Measurements from ENCODE around the gene MAN1C1. TPM values are rescaled to one million over a fixed set of nuclear protein-coding genes. Genes with fewer than 3 reads are reported as not detected.

The MAN1C1 gene
- total and polyA plus RNA-seq, 9 of the 15 experiments (the other 6 are each of a cell fraction or from before 2014, with no cell fraction given) = 0.04 to 0.44 (median 0.10) TPM; not detected in 3

DNA sequence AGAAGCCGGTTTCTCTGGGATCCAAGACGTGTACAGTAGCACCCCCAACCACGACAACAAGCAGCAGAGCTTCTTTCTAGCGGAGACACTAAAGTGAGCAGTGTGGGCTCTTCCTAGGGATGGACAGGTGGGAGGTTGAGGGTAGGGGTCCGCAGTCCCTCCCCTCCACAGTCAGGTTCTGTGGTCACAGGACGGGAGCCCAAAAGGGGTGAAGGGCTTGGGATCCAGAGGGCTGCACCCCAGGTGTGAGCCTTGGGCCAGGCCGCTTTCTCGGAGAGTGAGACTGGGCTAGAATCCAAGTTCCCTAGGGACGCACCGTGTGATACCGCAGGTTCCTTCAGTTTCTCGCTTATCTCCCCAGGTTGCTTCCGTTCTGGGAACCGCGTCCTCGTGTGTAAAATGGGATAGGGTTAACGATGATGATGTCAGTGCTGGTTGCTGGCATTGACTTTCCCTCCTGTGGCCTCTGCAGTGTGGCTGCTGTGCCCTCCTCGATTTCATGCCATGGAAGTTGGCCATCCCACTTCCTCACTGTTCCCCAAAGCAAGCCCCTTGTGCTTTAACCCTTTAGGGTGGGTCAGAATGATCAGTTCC lies 166.1 kb downstream of the MAN1C1 start (continued):
- TF ChIP-seq, protein P1, sequence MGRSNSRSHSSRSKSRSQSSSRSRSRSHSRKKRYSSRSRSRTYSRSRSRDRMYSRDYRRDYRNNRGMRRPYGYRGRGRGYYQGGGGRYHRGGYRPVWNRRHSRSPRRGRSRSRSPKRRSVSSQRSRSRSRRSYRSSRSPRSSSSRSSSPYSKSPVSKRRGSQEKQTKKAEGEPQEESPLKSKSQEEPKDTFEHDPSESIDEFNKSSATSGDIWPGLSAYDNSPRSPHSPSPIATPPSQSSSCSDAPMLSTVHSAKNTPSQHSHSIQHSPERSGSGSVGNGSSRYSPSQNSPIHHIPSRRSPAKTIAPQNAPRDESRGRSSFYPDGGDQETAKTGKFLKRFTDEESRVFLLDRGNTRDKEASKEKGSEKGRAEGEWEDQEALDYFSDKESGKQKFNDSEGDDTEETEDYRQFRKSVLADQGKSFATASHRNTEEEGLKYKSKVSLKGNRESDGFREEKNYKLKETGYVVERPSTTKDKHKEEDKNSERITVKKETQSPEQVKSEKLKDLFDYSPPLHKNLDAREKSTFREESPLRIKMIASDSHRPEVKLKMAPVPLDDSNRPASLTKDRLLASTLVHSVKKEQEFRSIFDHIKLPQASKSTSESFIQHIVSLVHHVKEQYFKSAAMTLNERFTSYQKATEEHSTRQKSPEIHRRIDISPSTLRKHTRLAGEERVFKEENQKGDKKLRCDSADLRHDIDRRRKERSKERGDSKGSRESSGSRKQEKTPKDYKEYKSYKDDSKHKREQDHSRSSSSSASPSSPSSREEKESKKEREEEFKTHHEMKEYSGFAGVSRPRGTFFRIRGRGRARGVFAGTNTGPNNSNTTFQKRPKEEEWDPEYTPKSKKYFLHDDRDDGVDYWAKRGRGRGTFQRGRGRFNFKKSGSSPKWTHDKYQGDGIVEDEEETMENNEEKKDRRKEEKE (IDR thresholded peaks at IDR 0.05; ENCODE audit: borderline replicate concordance in 1 of 2, control insufficient read depth in 1 of 2, low read depth in 2 of 2, low read length in 1 of 2) = no peak
- TF ChIP-seq, protein P2, sequence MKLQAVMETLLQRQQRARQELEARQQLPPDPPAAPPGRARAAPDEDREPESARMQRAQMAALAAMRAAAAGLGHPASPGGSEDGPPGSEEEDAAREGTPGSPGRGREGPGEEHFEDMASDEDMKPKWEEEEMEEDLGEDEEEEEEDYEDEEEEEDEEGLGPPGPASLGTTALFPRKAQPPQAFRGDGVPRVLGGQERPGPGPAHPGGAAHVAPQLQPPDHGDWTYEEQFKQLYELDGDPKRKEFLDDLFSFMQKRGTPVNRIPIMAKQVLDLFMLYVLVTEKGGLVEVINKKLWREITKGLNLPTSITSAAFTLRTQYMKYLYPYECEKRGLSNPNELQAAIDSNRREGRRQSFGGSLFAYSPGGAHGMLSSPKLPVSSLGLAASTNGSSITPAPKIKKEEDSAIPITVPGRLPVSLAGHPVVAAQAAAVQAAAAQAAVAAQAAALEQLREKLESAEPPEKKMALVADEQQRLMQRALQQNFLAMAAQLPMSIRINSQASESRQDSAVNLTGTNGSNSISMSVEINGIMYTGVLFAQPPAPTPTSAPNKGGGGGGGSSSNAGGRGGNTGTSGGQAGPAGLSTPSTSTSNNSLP (IDR thresholded peaks at IDR 0.05; ENCODE audit: borderline replicate concordance, low read depth, low read length) = no peak
- no peak for TF ChIP-seq ZHX1 (conservative IDR thresholded peaks at IDR 0.05; ENCODE audit: low read length)
- TF ChIP-seq ZNF121 (CRISPR knock-in tag; conservative IDR thresholded peaks at IDR 0.05) = no peak
- TF ChIP-seq POLR2AphosphoS5 (IDR thresholded peaks at IDR 0.05; ENCODE audit: control insufficient read depth, insufficient read depth, low read depth, low read length) = 0 out of 2 replicates have a peak, but pooled peaks have one; percentile 45
- TF ChIP-seq FOXJ3 (CRISPR knock-in tag; IDR thresholded peaks at IDR 0.05) = no peak
- no peak for TF ChIP-seq ELF2 (CRISPR knock-in tag; IDR thresholded peaks at IDR 0.05)
- no peak for TF ChIP-seq RBBP5 (IDR thresholded peaks at IDR 0.05; ENCODE audit: borderline replicate concordance, insufficient read depth, low read length, poor library complexity, severe bottlenecking)
- peak; percentile 71; the same call in 1 of the 2 replicates for TF ChIP-seq RNF2 (IDR thresholded peaks at IDR 0.05)
- TF ChIP-seq, protein P3, sequence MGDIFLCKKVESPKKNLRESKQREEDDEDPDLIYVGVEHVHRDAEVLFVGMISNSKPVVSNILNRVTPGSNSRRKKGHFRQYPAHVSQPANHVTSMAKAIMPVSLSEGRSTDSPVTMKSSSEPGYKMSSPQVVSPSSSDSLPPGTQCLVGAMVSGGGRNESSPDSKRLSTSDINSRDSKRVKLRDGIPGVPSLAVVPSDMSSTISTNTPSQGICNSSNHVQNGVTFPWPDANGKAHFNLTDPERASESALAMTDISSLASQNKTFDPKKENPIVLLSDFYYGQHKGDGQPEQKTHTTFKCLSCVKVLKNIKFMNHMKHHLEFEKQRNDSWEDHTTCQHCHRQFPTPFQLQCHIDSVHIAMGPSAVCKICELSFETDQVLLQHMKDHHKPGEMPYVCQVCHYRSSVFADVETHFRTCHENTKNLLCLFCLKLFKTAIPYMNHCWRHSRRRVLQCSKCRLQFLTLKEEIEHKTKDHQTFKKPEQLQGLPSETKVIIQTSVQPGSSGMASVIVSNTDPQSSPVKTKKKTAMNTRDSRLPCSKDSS (IDR thresholded peaks at IDR 0.05; ENCODE audit: low read depth, partially characterized antibody) = no peak
- no peak for TF ChIP-seq SIX5 (IDR thresholded peaks at IDR 0.05; ENCODE audit: borderline replicate concordance in 1 of 2, insufficient read depth in 1 of 2, low read depth in 1 of 2, low read length in 2 of 2)
- TF ChIP-seq NR3C1 (CRISPR knock-in tag; IDR thresholded peaks at IDR 0.05) = no peak
- TF ChIP-seq PURB (CRISPR knock-in tag; IDR thresholded peaks at IDR 0.05; ENCODE audit: low read depth) = no peak
- no peak for TF ChIP-seq ZNF785 (CRISPR knock-in tag; IDR thresholded peaks at IDR 0.05)
- TF ChIP-seq YY1 (IDR thresholded peaks at IDR 0.05; ENCODE audit: borderline replicate concordance in 1 of 3, control insufficient read depth in 1 of 3, extremely low read depth in 1 of 3, insufficient read depth in 3 of 3, insufficient read length in 1 of 3, insufficient replicate concordance in 2 of 3, low read depth in 1 of 3, low read length in 2 of 3) = peak in 1 of 3 experiments; percentile 4
